HG02970 (cell line): ENCODE data around the gene RNF181.
A peak's percentile ranks its signal among the peaks of the same experiment; 100 is the strongest.
"Not testable (repeated sequence)": the region's sequence is repeated elsewhere in the genome, so short reads cannot be mapped to it uniquely, and the experiment has no call there.

Experiments
- ATAC-seq: cut with Tn5 transposase; IDR thresholded peaks from one replicate; pipeline ENCODE4 v1.9.1; 2021; ENCODE audit warnings: mild to moderate bottlenecking, moderate library complexity, moderate number of reproducible peaks; ENCODE audit not compliant: unreplicated experiment, low FRiP score

The RNF181 gene, protein sequence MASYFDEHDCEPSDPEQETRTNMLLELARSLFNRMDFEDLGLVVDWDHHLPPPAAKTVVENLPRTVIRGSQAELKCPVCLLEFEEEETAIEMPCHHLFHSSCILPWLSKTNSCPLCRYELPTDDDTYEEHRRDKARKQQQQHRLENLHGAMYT

DNA sequence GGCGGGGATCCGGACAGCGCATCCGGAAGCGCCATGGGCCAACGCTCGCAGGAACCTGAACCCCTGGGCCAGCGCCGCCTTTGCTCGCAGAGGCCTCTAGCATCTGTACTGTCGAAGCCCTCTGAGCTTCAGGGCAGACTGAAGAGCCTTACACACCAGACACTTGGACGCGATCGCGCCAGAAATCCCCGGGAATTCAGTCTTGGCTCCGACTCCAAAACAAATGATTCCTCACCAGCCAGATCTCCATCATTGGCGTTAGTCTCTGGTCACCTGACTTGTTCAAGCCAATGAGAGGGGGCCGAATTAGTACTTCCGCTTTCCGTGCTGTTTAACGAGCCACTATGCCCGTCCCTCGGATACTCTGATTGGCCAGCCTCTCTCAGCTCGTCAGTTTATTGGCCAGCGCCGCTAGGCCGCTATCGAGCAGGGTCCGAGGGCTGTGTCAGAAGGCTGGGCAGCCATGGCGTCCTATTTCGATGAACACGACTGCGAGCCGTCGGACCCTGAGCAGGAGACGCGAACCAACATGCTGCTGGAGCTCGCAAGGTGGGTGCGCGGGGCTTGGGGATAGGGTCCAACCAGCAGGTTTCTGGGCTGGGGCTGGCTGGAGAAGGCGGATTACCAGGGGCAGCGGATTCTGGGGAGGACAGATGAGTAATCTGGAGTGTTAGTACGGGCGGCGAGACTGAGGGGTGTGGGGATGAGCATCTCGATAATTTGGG, at the start of gene RNF181:
Gene RNF181 (plus strand): TSS at position 445 of the 725 bp plus-strand sequence. CDS start 19 bp downstream, at position 464.
- ATAC-seq = peak; percentile 96

DNA sequence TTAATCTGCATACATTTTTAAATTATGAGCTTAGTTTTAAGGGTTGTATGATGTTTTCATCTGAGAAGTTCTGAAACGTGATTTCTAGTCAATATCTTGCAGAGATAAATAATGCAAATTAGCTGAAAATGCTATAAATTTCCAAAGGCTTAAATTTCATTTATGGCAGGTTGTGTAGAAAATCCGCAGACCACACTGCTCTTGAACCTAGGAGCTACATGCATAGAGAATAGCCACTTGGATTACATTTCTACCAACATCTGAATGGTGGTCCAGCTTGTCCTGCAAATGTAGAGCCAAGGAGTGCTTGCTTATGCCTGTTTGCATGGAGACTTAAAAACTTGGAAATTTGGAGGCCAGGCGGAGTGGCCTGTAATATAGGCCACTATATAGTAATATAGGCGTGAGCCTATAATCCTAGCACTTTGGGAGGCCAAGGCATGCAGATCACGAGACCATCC, 49.7 kb upstream of the RNF181 start:
- ATAC-seq = no peak

DNA sequence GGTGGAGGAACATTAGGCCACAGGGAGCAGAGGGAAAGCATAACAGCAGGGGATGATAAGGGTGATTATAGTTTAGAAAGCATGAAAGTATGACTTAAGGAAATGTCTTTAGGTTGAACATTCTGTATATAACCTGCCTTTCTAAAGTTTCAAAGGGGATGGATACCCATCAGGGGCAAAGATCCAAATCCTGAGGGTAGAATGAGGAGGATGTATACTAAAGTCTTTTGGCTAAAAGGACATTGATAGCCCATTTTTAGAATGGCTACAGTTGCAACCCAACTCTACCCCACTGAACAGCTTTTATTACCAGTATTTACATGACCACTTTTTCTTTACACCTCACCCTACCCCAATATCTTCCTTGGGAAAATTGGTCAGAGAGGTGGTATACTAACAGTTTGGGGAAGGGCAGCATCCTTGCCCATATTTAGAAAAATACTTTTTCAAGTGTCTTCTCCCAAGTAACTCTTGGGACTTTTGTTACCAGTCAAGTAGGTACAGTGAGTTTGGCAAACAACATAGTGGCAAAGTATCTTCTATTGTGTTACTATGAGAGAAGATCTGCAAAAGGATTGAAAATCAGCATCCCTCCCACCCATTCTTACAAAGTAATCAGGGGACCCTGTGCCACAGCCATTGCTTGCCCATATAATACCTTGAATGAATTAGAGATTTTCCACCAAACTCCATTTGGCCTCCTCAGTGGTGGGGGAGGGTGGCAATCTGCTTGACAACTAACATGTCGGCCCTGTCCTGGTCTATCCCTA, 48.3 kb upstream of the RNF181 start:
- ATAC-seq = no peak

DNA sequence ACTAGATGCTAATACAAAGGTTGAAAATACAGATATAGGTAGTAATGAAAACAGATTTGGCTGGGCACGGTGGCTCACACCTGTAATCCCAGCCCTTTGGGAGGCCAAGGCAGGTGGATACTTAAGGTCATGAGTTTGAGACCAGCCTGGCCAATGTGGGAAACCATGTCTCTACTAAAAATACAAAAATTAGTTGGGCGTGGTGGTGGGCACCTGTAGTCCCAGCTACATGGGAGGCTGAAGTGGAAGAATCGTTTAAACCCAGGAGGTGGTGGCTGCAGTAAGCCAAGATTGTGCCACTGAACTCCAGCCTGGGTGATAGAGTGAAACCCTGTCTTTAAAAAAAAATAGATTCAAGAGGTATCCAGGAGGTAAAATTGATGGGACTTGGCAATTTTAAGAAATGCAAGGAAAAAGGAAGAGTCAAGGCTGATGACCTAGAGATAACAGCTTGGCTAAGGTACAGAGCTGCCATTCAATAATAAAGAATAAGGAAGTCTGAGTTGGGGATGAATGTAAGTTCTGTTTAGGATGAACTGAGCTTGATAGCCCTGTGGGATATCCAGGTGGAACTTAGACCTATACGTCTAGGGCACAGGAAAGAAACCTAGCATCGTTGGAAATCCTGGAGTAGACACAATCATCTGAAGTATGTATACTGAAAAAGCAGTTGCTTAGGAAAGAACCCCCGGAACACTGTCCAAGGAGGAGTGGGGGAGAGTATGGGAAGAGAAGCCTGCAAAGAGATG, 47.5 kb upstream of the RNF181 start:
- no peak for ATAC-seq

DNA sequence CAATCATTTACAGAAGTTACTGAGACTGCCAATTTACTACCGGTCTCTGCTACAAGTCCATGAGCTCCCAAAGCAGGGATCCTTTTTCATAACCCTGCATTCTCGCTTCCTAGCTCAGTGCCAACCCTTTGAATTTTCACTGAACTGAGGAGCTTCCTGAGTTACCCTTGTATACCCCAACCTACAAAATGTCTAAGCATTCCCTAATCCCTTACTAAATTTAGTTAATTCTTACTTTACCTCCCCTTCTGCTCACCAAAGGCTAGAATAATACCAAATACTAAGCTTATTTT, 47.0 kb upstream of the RNF181 start:
- no peak for ATAC-seq

DNA sequence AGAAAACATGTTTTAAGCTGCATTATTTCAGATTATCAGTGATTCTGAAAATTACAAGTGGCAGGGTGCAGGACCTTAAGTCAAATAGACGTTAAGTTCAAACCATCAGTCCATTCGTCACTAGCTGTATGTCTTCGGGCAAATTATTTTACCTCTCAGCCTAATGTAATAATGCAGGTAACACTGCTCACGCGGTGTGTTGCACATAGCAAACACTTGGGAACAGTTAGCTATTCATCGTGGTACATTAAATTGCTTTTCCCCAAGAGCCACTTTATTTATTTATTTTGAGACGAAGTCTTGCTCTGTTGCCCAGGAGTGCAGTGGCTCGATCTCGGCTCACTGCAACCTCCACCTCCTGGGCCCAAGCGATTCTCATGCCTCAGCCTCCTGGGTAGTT, 46.5 kb upstream of the RNF181 start:
- ATAC-seq = no peak

DNA sequence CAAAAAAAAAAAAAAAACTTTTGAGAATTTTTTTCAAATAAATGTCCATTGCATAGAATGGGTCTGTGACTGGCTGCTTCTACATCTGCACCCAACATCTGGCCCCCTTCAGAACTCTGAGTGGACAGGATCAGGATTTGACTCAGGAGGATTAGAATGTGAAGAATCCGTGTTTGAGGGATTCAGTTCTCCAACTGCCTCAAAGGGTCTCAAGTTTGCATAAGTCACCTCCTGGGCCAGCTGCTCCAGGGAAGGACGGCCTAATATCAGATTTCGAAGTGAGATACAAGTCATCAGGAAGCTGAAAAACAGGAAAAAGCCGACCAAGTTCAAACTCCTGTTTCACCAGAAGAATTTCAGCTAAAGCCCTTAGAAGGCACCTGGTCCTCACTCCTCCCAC, 45.7 kb upstream of the RNF181 start:
- ATAC-seq = no peak

DNA sequence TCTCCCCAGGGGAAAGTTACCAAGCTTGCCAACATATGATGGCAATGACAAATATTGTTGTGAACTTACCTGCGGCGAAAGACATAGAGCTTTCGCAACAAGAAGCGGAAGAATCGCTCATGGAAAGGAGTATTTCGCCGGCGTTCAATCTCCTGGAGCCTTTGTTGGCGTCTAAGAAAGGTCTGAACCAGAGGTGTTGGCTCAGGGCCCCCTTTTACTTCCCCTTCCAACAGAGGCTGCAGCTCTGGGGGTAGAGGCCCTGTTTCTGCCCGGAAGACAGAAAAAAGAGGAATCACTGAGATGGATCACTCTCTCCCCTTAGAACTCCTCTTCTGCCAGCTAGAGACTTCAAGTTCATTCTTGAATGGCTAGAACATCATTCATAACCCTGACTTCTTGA, 45.1 kb upstream of the RNF181 start:
- no peak for ATAC-seq

DNA sequence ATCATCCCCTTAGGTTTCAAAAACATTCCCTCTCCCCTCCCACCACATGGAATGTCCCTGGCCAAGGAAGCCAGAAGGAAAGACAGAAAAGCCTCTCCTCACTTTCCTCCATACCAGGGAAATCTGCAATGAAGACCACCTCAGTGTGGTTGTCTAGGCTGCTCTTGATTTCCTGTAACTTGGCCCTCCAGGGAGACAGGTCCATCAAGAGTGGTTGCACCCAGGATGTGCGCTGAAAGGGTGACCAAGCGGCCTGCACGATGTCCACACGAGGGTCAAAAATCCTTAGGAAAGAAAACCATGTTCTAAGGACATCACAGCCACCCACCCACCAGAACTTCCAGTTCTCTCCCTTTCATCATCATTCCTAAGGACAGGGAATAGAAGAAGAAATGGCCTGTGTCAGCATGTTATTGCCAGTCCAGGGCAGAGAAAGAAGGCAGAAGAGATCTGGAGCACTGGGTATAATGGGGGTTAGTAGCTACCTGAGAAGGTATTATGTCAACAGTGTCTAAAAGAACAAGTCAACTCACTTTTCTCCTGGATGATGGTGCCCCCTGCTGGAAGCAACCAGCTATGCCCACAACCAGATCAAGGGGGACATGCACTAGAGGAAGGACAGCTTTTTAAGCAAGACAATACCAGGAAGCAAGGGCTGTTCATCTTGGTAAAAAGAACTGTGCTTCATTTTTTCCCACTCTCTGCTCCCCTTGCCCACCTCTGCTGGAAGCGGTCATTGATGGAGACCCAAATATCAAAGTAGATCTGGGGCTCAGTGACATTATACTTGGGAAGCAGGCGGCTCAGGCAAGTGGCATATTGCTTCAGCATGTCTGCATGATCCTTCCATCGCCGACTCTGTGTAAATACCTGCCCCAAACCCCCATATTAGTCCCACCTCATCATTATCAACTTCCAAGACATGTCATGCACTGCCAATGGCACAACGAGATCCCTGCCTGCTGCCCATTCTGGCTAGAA, 43.6 kb upstream of the RNF181 start:
- no peak for ATAC-seq

DNA sequence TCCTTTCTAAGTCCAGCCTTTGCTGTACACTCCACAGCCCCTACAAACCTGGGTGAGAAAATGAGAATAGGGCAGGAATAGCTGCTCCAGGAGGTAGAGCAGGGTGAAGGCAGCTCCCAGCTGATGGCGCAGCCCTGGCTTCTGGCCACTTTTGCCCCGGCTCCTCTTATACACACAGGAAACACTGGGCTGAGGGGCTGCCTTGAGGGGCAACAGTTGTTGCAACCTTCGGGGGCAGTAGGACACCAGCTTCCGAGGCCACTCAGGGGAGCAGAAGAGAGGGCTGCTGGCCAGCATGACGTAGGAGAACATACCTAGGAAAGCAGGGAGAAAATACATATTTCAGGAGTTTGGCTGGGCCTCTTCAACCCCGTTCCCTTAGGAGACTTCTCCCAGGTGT, 42.4 kb upstream of the RNF181 start:
- ATAC-seq = no peak

DNA sequence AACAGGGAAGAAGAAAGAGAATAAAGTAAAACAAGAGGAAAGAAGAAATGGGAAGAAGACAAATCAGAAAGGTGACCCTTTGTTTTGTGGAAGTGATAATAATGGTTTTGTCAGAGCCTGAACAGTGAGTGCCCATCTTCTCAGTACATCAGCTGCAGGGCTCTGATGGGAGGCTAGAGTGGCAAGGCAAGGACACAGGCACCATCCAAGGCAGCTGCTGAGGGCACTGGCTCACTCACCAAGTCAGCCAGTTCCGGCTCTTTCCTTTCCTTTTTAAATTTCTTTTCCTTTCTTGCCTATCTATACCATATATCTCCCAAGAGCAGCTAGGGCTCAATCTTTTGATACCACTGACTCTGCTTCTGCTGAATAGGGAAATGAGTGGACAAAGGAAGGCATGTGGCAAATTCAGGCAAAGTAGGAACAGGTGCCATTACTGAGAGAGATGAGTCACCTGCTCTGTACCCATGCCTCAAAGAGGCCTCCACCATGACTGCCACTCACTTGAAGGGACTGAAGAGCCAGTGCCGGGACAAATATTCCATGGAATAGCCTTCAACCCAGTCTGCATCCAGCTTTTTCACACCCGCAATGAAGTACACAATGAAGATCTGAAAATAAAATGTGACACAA, 40.4 kb upstream of the RNF181 start:
- no peak for ATAC-seq

DNA sequence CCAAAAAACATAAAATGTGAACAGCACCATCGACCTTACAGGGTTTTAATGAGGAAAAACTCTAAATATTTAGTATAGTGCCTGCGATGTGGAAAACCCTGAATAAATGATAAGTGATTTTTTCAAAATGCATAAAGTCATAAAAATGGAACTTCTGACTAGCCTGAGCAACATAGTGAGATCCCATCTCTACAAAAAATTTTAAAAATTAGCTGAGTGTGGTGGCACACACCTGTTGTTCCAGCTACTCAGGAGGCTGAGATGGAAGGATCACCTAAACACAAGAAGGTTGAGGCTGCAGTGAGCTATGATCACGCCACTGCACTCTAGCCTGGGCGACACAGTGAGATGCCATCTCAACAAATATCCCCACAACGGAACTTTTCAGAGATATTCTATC, 38.4 kb upstream of the RNF181 start:
- no peak for ATAC-seq

DNA sequence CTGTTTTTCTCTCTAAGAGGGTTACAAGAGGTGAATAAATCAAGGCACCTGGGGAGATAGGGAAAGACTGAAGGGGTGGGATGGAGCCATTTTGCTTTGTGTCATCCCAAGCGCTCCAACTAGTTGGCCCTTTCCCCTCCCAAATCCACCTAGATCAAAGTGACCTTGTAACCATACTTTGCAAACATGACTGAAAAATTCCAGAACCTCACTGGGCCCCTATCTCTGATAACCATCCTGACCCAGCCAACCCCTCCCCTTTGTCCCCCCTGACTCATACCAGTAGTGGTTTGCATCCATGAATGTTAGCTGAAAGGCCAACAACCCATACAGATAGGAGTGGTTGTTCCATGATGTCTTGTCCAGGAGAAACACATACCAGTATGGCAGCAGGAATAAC, 37.4 kb upstream of the RNF181 start:
- no peak for ATAC-seq

DNA sequence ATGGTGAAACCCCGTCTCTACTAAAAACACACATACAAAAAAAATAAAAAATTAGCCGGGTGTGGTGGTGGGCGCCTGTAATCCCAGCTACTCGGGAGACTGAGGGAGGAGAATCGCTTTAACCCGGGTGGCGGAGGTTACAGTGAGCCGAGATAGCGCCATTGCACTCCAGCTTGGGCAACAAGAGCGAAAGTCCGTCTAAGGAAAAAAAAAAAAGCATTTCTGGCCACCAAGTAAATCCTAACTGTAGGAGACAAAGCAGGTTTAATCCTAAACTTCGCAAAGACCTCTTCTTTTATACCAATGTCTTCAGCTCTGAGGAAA, 35.2 kb upstream of the RNF181 start:
- not testable (repeated sequence) for ATAC-seq

DNA sequence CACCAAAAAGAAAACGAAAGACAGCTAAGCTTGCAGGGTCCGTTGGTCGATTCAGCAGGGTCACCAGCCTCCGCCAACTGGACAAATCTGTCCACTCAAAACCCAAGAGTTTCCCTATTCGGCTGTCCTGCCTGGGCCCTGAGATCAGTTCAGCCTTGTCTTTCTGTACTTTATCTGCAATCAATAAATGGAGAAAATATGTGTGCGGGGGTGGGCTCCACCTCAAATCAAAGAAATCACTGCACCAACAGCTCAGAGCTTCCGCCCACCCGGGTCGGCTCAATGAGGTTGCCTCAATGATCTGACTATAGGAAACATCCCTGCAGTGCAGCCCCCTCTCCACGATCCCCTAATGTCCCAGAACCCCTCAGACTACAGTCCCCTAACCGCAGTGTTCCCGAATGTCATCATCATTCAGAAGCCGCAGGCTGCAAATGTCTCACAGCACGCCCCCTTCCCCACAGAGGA, 34.7 kb upstream of the RNF181 start:
- peak; percentile 2 for ATAC-seq

DNA sequence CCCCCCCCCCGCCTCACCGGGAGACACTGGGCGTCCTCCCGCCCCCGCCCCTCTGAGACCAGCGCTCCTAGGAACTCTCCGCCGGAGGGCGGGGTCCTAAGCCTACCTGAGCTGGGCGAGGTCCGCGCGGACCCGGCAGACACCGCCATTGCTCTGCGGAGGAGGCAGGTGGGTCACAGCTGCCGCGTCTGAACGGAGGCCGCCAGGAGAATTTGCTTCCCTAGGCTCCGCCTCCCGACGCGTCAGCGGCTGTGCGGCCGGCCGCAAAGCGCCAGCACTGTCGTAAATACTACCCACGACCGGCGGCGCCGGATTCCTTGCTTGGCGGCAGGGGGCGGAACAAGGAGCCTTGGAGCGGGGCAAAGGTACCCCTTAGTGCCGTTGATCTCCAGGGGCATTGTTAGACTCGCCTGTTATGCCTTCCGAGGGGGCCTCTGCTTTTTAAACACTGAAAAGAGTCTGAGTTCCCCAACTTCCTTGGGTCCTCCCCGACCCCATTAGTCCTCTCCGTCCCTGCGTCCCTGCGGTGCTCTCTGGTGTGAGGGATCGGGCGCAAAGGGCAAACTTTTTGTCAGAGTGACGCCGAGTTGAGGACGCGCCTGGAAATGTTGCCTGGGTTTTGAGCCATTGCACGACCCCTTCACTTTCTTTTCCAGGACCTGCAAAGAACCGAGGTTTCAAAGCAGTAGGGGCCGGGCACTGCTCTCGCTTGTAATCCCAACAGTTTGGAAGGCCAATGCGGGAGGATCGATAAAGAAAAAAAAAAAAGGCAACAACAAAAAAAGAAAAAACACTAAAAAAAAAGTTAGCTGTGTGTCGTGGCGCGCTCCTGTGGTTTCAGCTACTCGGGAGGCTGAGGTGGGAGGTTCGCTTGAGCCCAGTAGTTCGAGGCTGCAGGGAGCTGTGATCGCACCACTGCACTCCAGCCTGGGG, 34.0 kb upstream of the RNF181 start, which contains the start of gene GGCX:
Gene GGCX (minus strand): TSS at position 214 of the 933 bp plus-strand sequence. CDS start 65 bp downstream, at position 149.
- peak; percentile 95 for ATAC-seq

DNA sequence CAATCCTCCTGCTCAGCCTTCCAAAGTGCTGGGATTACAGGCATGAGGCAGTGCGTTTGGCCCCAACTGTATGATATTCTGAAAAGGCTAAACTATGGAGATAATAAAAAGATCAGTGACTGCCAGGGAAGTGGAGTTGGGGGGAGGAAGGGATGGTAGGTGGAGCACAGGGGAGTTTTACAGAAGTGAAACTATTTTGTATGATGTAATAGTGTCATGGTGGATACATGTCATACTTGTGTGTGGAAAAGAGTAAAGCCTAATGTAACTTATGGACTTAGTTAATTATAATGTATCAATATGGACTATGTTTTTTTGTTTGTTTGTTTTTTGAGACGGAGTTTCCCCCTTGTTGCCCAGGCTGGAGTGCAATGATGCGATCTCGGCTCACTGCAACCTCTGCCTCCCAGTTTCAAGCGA, 31.4 kb upstream of the RNF181 start:
- no peak for ATAC-seq

DNA sequence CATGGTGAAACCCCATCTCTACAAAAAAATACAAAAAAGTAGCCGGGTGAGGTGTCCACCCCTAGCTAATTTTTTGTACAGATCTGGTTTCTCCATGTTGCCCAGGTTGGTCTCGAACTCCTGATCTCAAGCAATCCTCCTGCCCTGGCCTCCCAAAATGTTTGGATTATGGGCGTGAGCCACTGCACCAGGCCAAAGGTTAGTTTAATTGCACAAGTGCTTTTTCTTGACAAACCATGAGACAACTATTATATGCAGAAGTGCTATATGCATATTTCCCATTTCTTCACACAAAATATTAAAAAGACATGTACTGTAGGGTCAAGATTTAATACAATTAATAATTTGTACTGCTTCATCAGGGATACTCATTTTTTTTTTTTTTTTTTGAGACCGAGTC, 29.3 kb upstream of the RNF181 start:
- ATAC-seq = no peak
